NCI-H1417 treated with DMSO at 0.1 percent for 48 hours (cell line): ENCODE data around the gene CHRNA10.
"Not testable (repeated sequence)": the region's sequence is repeated elsewhere in the genome, so short reads cannot be mapped to it uniquely, and the experiment has no call there.

Source experiments
- DNase-seq: peaks from one replicate; lab custom pipeline; 2025; lab: John Stamatoyannopoulos, UW

The CHRNA10 gene

GRCh38 chr11:3664032-3664630, 7.1 kb downstream of the CHRNA10 start:
- DNase-seq: no peak

- no peak for DNase-seq
Observed at GRCh38 chr11:3662856-3663255, 8.3 kb downstream of the CHRNA10 start.

GRCh38 chr11:3660960-3661359, 10.2 kb downstream of the CHRNA10 start:
- no peak for DNase-seq

- DNase-seq: no peak
Observed at GRCh38 chr11:3659595-3660515, 11.3 kb downstream of the CHRNA10 start.

GRCh38 chr11:3658252-3658651, 12.9 kb downstream of the CHRNA10 start:
- no peak for DNase-seq

GRCh38 chr11:3657331-3657730, 13.9 kb downstream of the CHRNA10 start:
- not testable (repeated sequence) for DNase-seq

- no peak for DNase-seq
Observed at GRCh38 chr11:3655547-3655946, 15.6 kb downstream of the CHRNA10 start.

GRCh38 chr11:3652514-3652913, 18.7 kb downstream of the CHRNA10 start:
- not testable (repeated sequence) for DNase-seq

GRCh38 chr11:3649374-3649773, 21.8 kb downstream of the CHRNA10 start:
- not testable (repeated sequence) for DNase-seq

GRCh38 chr11:3648843-3649242, 22.3 kb downstream of the CHRNA10 start:
- DNase-seq: not testable (repeated sequence)

GRCh38 chr11:3645552-3645951, 25.6 kb downstream of the CHRNA10 start:
- DNase-seq: no peak

- no peak for DNase-seq
Observed at GRCh38 chr11:3644817-3645235, 26.4 kb downstream of the CHRNA10 start, which contains the start of gene ART1. TSS of gene ART1 (plus strand) at chr11:3645128. CDS start at chr11:3659214, 14,086 bp downstream.

- not testable (repeated sequence) for DNase-seq
Observed at GRCh38 chr11:3643102-3643546, 28.1 kb downstream of the CHRNA10 start.

- peak; percentile 5 for DNase-seq
Observed at GRCh38 chr11:3642071-3642951, 28.9 kb downstream of the CHRNA10 start.

GRCh38 chr11:3641701-3642070, 29.5 kb downstream of the CHRNA10 start, which contains the start of gene ART5:
TSS of gene ART5 (minus strand) at chr11:3641992. CDS start at chr11:3641862, 130 bp downstream.
- DNase-seq: no peak

- no peak for DNase-seq
Observed at GRCh38 chr11:3641191-3641590, 30.0 kb downstream of the CHRNA10 start.

- DNase-seq: no peak
Observed at GRCh38 chr11:3639841-3640240, 31.3 kb downstream of the CHRNA10 start.

- no peak for DNase-seq
Observed at GRCh38 chr11:3638513-3638912, 32.7 kb downstream of the CHRNA10 start.

- DNase-seq: no peak
Observed at GRCh38 chr11:3637201-3637600, 34.0 kb downstream of the CHRNA10 start.

GRCh38 chr11:3635641-3636375, 35.4 kb downstream of the CHRNA10 start:
- DNase-seq: no peak

- DNase-seq: no peak
Observed at GRCh38 chr11:3632070-3632660, 39.0 kb downstream of the CHRNA10 start.
